Cardiac muscle cell (in vitro differentiated cells and primary cell): ENCODE results near the gene CCSER1. TPM values are rescaled to one million over a fixed set of nuclear protein-coding genes. Genes with fewer than 3 reads are reported as not detected.

Experiments
- DNase-seq, 2 donors: peaks; one replicate each; pipeline versions ENCODE4 v3.0.0 to v3.0.0-alpha.2; 2010 to 2017; ENCODE audit warnings: low read depth in 1 of 2, low spot score in 1 of 2
- H3K27ac ChIP-seq: fragments of 200-600 bp; sonication (generic); 2 replicates; pipeline ENCODE4 v1.5.1; 2016
- H3K27me3 ChIP-seq: fragments of 200-600 bp; sonication (generic); 2 replicates; pipeline ENCODE4 v1.6.0; 2016; ENCODE audit warnings: control low read depth
- H3K36me3 ChIP-seq: fragments of 200-600 bp; sonication (generic); 2 replicates; pipeline ENCODE4 v1.5.1; 2016; ENCODE audit warnings: control low read depth
- H3K4me1 ChIP-seq: fragments of 200-600 bp; sonication (generic); 2 replicates; pipeline ENCODE4 v1.8.1; 2017; ENCODE audit warnings: low read depth, mild to moderate bottlenecking, mixed run types
- H3K4me3 ChIP-seq: fragments of 200-600 bp; sonication (generic); 2 replicates; pipeline ENCODE4 v1.5.1; 2016; ENCODE audit warnings: mild to moderate bottlenecking
- H3K9me3 ChIP-seq: fragments of 200-600 bp; sonication (generic); 2 replicates; pipeline ENCODE4 v1.5.1; 2017; ENCODE audit warnings: low read depth, mild to moderate bottlenecking, control low read depth
- CTCF ChIP-seq: IDR thresholded peaks from 2 replicates; pipeline ENCODE4 v1.5.1; 2012; ENCODE audit warnings: low read depth, mild to moderate bottlenecking, low read length
- polyA plus RNA-seq: library from polyadenylated mRNA; unstranded; fragments of >200 nt; fragmentation: Nextera tagmentation; extraction: Ambion mirVana; gene quantifications from 2 replicates; pipeline ENCODE4 v1.2.1, GENCODE V29; 2016
- total RNA-seq: library from RNA; depleted of rRNA; stranded (reverse); fragments of >200 nt; gene quantifications from 2 replicates; pipeline ENCODE4 v1.2.3, GENCODE V29; 2016

Gene CCSER1
- total and polyA plus RNA-seq, 2 experiments from 2014 or later: 0.77 to 3.6 TPM

DNA sequence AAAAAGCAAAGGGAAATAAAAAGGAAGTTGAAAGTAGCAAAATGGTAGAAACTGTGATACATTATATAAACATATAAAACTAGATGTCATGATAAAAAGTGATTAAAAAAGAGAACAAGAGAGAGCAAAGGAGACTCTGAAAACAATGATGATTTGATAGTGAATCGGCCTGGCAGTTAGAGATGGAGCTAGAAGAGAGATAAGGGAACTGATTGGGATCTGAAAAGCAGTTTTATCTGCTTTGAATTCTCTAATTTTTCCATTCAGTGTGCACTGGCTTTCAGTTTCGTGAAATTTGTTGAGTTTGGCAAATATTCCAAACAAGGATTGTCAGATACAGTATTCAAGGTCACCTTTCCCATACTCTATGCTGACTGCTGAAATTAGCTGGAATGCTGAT is 21.9 kb upstream of the CCSER1 start:
- DNase-seq: no peak
- Histone ChIP-seq H3K27ac (no peak overlapping the region), H3K27me3 (no peaks in the 10 kb centered on the region), H3K4me1 (no peaks in the 10 kb centered on the region), H3K9me3 (no peaks in the 10 kb centered on the region), H3K36me3 (no peaks in the 10 kb centered on the region), H3K4me3 (no peak overlapping the region)
- TF ChIP-seq CTCF: no peak

GRCh38 chr4:90112715-90113114 is 14.5 kb upstream of the CCSER1 start:
- no peak for DNase-seq
- Histone ChIP-seq H3K9me3 (no peaks in the 10 kb centered on the region), H3K27me3 (no peaks in the 10 kb centered on the region), H3K27ac (no peak overlapping the region), H3K4me3 (no peak overlapping the region), H3K36me3 (no peaks in the 10 kb centered on the region), H3K4me1 (no peaks in the 10 kb centered on the region)
- TF ChIP-seq CTCF: no peak

GRCh38 chr4:90113881-90114457 is 13.2 kb upstream of the CCSER1 start:
- Histone ChIP-seq H3K9me3 (no peaks in the 10 kb centered on the region), H3K4me1 (no peaks in the 10 kb centered on the region), H3K27ac (no peak overlapping the region), H3K36me3 (no peaks in the 10 kb centered on the region), H3K27me3 (no peaks in the 10 kb centered on the region), H3K4me3 (no peak overlapping the region)
- no peak for DNase-seq
- no peak for TF ChIP-seq CTCF

- no peak for TF ChIP-seq CTCF
- Histone ChIP-seq H3K4me3 (no peak overlapping the region), H3K4me1 (no peaks in the 10 kb centered on the region), H3K9me3 (no peaks in the 10 kb centered on the region), H3K27ac (no peak overlapping the region), H3K27me3 (peaks cover 4% of the 10 kb centered on the region), H3K36me3 (no peaks in the 10 kb centered on the region)
- DNase-seq: no peak
Measured at GRCh38 chr4:90118527-90119195, 8.5 kb upstream of the CCSER1 start.

DNA sequence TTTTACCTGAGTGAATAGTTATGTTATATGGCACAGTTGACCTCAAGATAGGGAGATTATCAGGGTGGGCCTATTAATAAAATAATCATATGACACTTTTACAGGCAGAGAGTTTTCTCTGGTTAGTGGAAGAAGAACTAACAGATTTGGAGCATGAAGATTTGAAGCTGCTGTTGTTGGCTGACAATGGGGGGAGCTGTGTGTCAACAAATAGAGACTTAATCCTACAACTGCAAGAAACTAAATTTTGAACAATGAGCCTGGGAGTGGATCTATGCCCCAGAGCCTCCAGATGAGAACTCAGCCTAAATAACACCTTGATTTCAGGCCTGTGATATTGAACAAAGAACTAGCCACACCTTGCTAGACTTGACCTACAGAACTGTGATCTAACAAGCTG is 7.2 kb upstream of the CCSER1 start:
- no peak for DNase-seq
- peaks cover 8% of the 10 kb centered on the region for H3K27me3 ChIP-seq
- H3K36me3 ChIP-seq: no peaks in the 10 kb centered on the region
- no peaks in the 10 kb centered on the region for H3K4me1 ChIP-seq
- TF ChIP-seq CTCF: no peak
- no peak overlapping the region for H3K27ac ChIP-seq
- no peaks in the 10 kb centered on the region for H3K9me3 ChIP-seq
- H3K4me3 ChIP-seq: no peak overlapping the region
